Activated CD8-positive, alpha-beta memory T cell treated with anti-CD3 and anti-CD28 coated beads for 48 hours (primary cell): Measurements from ENCODE around the gene KLK12.
"Not testable (repeated sequence)": the region's sequence is repeated elsewhere in the genome, so short reads cannot be mapped to it uniquely, and the experiment has no call there.

Experiments
- DNase-seq, 3 experiments: peaks; one replicate each; pipeline ENCODE4 v3.0.0-alpha.2; 2020; ENCODE audit warnings: low read depth in 2 of 3, low spot score in 2 of 3

KLK12 gene

GRCh38 chr19:51016798-51017683, 17.8 kb downstream of the KLK12 start:
- peak; percentile 23 to 71 (median 33) for DNase-seq

GRCh38 chr19:51015691-51016267, 19.0 kb downstream of the KLK12 start:
- no peak for DNase-seq

- no peak for DNase-seq
Observed at GRCh38 chr19:51014242-51014641, 20.6 kb downstream of the KLK12 start.

GRCh38 chr19:51012661-51013190, 22.1 kb downstream of the KLK12 start:
- no peak for DNase-seq

GRCh38 chr19:51010066-51010795, 24.6 kb downstream of the KLK12 start:
- no peak for DNase-seq

- no peak for DNase-seq
Observed at GRCh38 chr19:51009061-51009891, 25.5 kb downstream of the KLK12 start.

- no peak for DNase-seq
Observed at GRCh38 chr19:51007488-51007887, 27.3 kb downstream of the KLK12 start.

- no peak for DNase-seq
Observed at GRCh38 chr19:51006406-51006805, 28.4 kb downstream of the KLK12 start.

GRCh38 chr19:51005248-51005647, 29.6 kb downstream of the KLK12 start:
- no peak for DNase-seq

GRCh38 chr19:51003316-51003715, 31.5 kb downstream of the KLK12 start:
- no peak for DNase-seq

GRCh38 chr19:51002542-51003311, 32.1 kb downstream of the KLK12 start:
- DNase-seq, result no peak

- no peak for DNase-seq
Observed at GRCh38 chr19:51002089-51002532, 32.7 kb downstream of the KLK12 start.

GRCh38 chr19:51001515-51001914, 33.3 kb downstream of the KLK12 start, which contains the start of gene KLK8:
Gene KLK8, minus strand, starts transcription at chr19:51001604. Its CDS starts 437 bp downstream, at chr19:51001167.
- DNase-seq, result no peak

GRCh38 chr19:51000981-51001380, 33.8 kb downstream of the KLK12 start:
- DNase-seq, result no peak

- DNase-seq, result no peak
Observed at GRCh38 chr19:51000426-51000825, 34.4 kb downstream of the KLK12 start.

- DNase-seq, result no peak
Observed at GRCh38 chr19:50998686-50999085, 36.1 kb downstream of the KLK12 start.

GRCh38 chr19:50998061-50998460, 36.7 kb downstream of the KLK12 start:
- no peak for DNase-seq

- DNase-seq, result no peak
Observed at GRCh38 chr19:50994129-50994528, 40.7 kb downstream of the KLK12 start.

GRCh38 chr19:50992666-50993035, 42.2 kb downstream of the KLK12 start:
- DNase-seq, result no peak

- DNase-seq, result not testable (repeated sequence)
Observed at GRCh38 chr19:50984416-50984815, 50.4 kb downstream of the KLK12 start.
